HEK293 (cell line): ENCODE measurements around the gene ALKBH3.

Experiments
- CTCF ChIA-PET: fragments of 350-600 bp; formaldehyde crosslinking; extraction: SDS; loops from one replicate; lab custom pipeline; 2021; ENCODE audit warnings: antibody characterized with exemption; lab: Yijun Ruan, JAX
- POLR2A ChIA-PET: fragments of 300-600 bp; formaldehyde crosslinking; extraction: SDS; loops from one replicate; lab custom pipeline; 2020; ENCODE audit warnings: antibody characterized with exemption, inconsistent platforms; lab: Yijun Ruan, JAX
- H3K27ac ChIP-seq: fragments of 200-500 bp; sonication (Bioruptor generic); 2 replicates; pipeline ENCODE4 v1.5.1; 2014; ENCODE audit warnings: low read depth, low read length, control low read depth, inconsistent platforms; ENCODE audit errors: extremely low read depth
- H3K36me3 ChIP-seq, 2 experiments: fragments of 200-500 bp in 1 of 2; sonication (Bioruptor generic) in 1 of 2; 1 replicate in 1 of 2; 2 replicates in 1 of 2; pipeline ENCODE4 v1.5.1; 2014 to 2017; ENCODE audit warnings: inconsistent platforms in 2 of 2, low read length in 2 of 2; ENCODE audit not compliant: control insufficient read depth in 2 of 2, insufficient read depth in 1 of 2
- H3K4me1 ChIP-seq: fragments of 200-500 bp; sonication (Bioruptor generic); 2 replicates; pipeline ENCODE4 v1.5.1; 2014; ENCODE audit warnings: mild to moderate bottlenecking, low read length, inconsistent platforms; ENCODE audit not compliant: control insufficient read depth, insufficient read depth
- H3K4me3 ChIP-seq: 2 replicates; pipeline ENCODE4 v1.5.1; 2011; ENCODE audit warnings: low read depth, mild to moderate bottlenecking, control low read depth, low read length, moderate library complexity
- H3K9me3 ChIP-seq: fragments of 200-500 bp; sonication (Bioruptor generic); 2 replicates; pipeline ENCODE4 v1.5.1; 2014; ENCODE audit warnings: low read depth, low read length, inconsistent platforms; ENCODE audit not compliant: control insufficient read depth, insufficient read depth
- GFI1B ChIP-seq: fragments of 450-650 bp; formaldehyde crosslinking; IDR thresholded peaks from 2 replicates; pipeline ENCODE4 v1.5.1; 2016; ENCODE audit warnings: missing biosample characterization, missing genetic modification characterization
- SALL2 ChIP-seq: fragments of 450-650 bp; formaldehyde crosslinking; IDR thresholded peaks from 2 replicates; pipeline ENCODE4 v1.5.0; 2017; ENCODE audit warnings: missing biosample characterization, mild to moderate bottlenecking, missing genetic modification characterization, borderline replicate concordance
- SCRT2 ChIP-seq: fragments of 450-650 bp; formaldehyde crosslinking; IDR thresholded peaks from 2 replicates; pipeline ENCODE4 v1.5.1; 2016; ENCODE audit warnings: missing biosample characterization, missing genetic modification characterization
- YY1 ChIP-seq: fragments of 450-650 bp; formaldehyde crosslinking; IDR thresholded peaks from 2 replicates; pipeline ENCODE4 v1.5.1; 2018; ENCODE audit warnings: missing biosample characterization, missing genetic modification characterization
- ZBTB20 ChIP-seq: fragments of 450-650 bp; formaldehyde crosslinking; IDR thresholded peaks from 2 replicates; pipeline ENCODE4 v1.5.1; 2016; ENCODE audit warnings: missing biosample characterization, missing genetic modification characterization
- ZBTB7A ChIP-seq: fragments of 450-650 bp; formaldehyde crosslinking; IDR thresholded peaks from 2 replicates; pipeline ENCODE4 v1.5.1; 2016; ENCODE audit warnings: low read depth, missing biosample characterization, missing genetic modification characterization
- ZNF132 ChIP-seq: fragments of 450-650 bp; formaldehyde crosslinking; IDR thresholded peaks from 2 replicates; pipeline ENCODE4 v1.5.1; 2017; ENCODE audit warnings: missing biosample characterization, missing genetic modification characterization, borderline replicate concordance
- ZNF202 ChIP-seq: fragments of 450-650 bp; formaldehyde crosslinking; IDR thresholded peaks from 2 replicates; pipeline ENCODE4 v1.5.1; 2016; ENCODE audit warnings: missing biosample characterization, missing genetic modification characterization, borderline replicate concordance
- ZNF221 ChIP-seq: fragments of 450-650 bp; formaldehyde crosslinking; IDR thresholded peaks from 2 replicates; pipeline ENCODE4 v1.5.1; 2017; ENCODE audit warnings: missing biosample characterization, missing genetic modification characterization, borderline replicate concordance
- ZNF404 ChIP-seq: fragments of 450-650 bp; formaldehyde crosslinking; IDR thresholded peaks from 2 replicates; pipeline ENCODE4 v1.5.1; 2017; ENCODE audit warnings: missing biosample characterization, missing genetic modification characterization
- ZNF423 ChIP-seq: fragments of 450-650 bp; formaldehyde crosslinking; IDR thresholded peaks from 2 replicates; pipeline ENCODE4 v1.5.1; 2016; ENCODE audit warnings: missing biosample characterization, missing genetic modification characterization
- ZNF561 ChIP-seq: fragments of 450-650 bp; IDR thresholded peaks from 2 replicates; pipeline ENCODE4 v1.5.1; 2018; ENCODE audit warnings: missing biosample characterization, missing genetic modification characterization, borderline replicate concordance
- ZNF621 ChIP-seq: fragments of 450-650 bp; formaldehyde crosslinking; IDR thresholded peaks from 2 replicates; pipeline ENCODE4 v1.5.1; 2017; ENCODE audit warnings: missing biosample characterization, missing genetic modification characterization
- ZNF626 ChIP-seq: fragments of 450-650 bp; sonication (Bioruptor Pico); formaldehyde crosslinking; IDR thresholded peaks from 2 replicates; pipeline ENCODE4 v1.5.1; 2018; ENCODE audit warnings: missing biosample characterization, missing genetic modification characterization, inconsistent platforms
- ZNF654 ChIP-seq: fragments of 450-650 bp; formaldehyde crosslinking; IDR thresholded peaks from 2 replicates; pipeline ENCODE4 v1.5.1; 2016; ENCODE audit warnings: low read depth, missing biosample characterization, missing genetic modification characterization
- ZNF76 ChIP-seq: fragments of 450-650 bp; formaldehyde crosslinking; IDR thresholded peaks from 2 replicates; pipeline ENCODE4; 2016; ENCODE audit warnings: low read depth, missing biosample characterization, missing genetic modification characterization, borderline replicate concordance
- ZNF768 ChIP-seq: fragments of 450-650 bp; formaldehyde crosslinking; IDR thresholded peaks from 2 replicates; pipeline ENCODE4 v1.5.1; 2018; ENCODE audit warnings: missing biosample characterization, mild to moderate bottlenecking, missing genetic modification characterization
- ZSCAN16 ChIP-seq: fragments of 450-650 bp; formaldehyde crosslinking; IDR thresholded peaks from 2 replicates; pipeline ENCODE4 v1.5.1; 2016; ENCODE audit warnings: missing biosample characterization, missing genetic modification characterization
- TF ChIP-seq, protein P1 (sequence below): fragments of 450-650 bp; formaldehyde crosslinking; IDR thresholded peaks from 2 replicates; pipeline ENCODE4 v1.5.1; 2016; ENCODE audit warnings: missing biosample characterization, missing genetic modification characterization
- TF ChIP-seq, protein P2 (sequence below): fragments of 450-650 bp; IDR thresholded peaks from 2 replicates; pipeline ENCODE4 v1.5.1; 2018; ENCODE audit warnings: missing biosample characterization, mild to moderate bottlenecking, missing genetic modification characterization
- TF ChIP-seq, protein P3 (sequence below): fragments of 450-650 bp; formaldehyde crosslinking; IDR thresholded peaks from 2 replicates; pipeline ENCODE4 v1.5.1; 2016; ENCODE audit warnings: missing biosample characterization, missing genetic modification characterization
- TF ChIP-seq, protein P4 (sequence below): fragments of 450-650 bp; formaldehyde crosslinking; IDR thresholded peaks from 2 replicates; pipeline ENCODE4 v1.5.1; 2016; ENCODE audit warnings: missing biosample characterization, missing genetic modification characterization
- TF ChIP-seq, protein P5 (sequence below): fragments of 450-650 bp; formaldehyde crosslinking; IDR thresholded peaks from 2 replicates; pipeline ENCODE4 v1.5.1; 2016; ENCODE audit warnings: missing biosample characterization, missing genetic modification characterization
- TF ChIP-seq, protein P6 (sequence below): fragments of 450-650 bp; formaldehyde crosslinking; IDR thresholded peaks from 2 replicates; pipeline ENCODE4 v1.5.1; 2016; ENCODE audit warnings: missing biosample characterization, missing genetic modification characterization
- TF ChIP-seq, protein P7 (sequence below): fragments of 450-650 bp; formaldehyde crosslinking; IDR thresholded peaks from 2 replicates; pipeline ENCODE4 v1.5.1; 2017; ENCODE audit warnings: missing biosample characterization, missing genetic modification characterization

ALKBH3 gene

DNA sequence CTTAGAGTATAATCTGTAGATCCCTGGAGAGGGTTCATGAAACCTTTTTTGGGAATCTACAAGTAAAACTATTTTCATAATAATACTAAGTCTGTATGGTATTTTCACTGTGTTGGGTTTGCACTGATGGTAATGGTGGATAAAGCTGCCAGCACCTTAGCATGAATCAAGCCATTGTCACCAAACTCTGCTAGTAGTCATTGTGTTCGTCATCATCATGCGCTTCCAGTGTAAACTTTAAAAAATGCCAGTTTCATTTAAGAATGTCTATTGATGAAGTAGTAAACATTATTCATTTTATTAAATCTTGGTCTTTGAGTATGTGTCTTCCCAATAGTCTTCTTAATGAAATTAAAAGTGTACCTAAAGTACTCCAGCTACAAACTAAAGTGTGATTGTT lies 15.0 kb downstream of the ALKBH3 start:
- no peak overlapping the region for H3K4me3 ChIP-seq
- peaks cover 0 to 90% of the 10 kb centered on the region in 2 experiments for H3K36me3 ChIP-seq
- H3K27ac ChIP-seq, result no peak overlapping the region
- no peaks in the 10 kb centered on the region for H3K4me1 ChIP-seq
- ChIA-PET CTCF (no interaction called here), POLR2A (interaction anchor here (0.7 kb wide), 1 partner anchor 329 kb away, joined by 3 read pairs; no protein-coding TSS in a partner anchor)
- TF ChIP-seq ZNF202 (no peak), GFI1B (no peak), ZNF621 (tag by site-specific recombination) (no peak), ZNF626 (tag by site-specific recombination) (no peak), ZNF404 (tag by site-specific recombination) (no peak), SCRT2 (tag by site-specific recombination) (no peak), ZSCAN16 (tag by site-specific recombination) (no peak), SALL2 (tag by site-specific recombination) (no peak), ZNF132 (tag by site-specific recombination) (no peak), ZNF423 (tag by site-specific recombination) (no peak)
- TF ChIP-seq, protein P1, sequence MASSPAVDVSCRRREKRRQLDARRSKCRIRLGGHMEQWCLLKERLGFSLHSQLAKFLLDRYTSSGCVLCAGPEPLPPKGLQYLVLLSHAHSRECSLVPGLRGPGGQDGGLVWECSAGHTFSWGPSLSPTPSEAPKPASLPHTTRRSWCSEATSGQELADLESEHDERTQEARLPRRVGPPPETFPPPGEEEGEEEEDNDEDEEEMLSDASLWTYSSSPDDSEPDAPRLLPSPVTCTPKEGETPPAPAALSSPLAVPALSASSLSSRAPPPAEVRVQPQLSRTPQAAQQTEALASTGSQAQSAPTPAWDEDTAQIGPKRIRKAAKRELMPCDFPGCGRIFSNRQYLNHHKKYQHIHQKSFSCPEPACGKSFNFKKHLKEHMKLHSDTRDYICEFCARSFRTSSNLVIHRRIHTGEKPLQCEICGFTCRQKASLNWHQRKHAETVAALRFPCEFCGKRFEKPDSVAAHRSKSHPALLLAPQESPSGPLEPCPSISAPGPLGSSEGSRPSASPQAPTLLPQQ, result no peak
- TF ChIP-seq, protein P2, sequence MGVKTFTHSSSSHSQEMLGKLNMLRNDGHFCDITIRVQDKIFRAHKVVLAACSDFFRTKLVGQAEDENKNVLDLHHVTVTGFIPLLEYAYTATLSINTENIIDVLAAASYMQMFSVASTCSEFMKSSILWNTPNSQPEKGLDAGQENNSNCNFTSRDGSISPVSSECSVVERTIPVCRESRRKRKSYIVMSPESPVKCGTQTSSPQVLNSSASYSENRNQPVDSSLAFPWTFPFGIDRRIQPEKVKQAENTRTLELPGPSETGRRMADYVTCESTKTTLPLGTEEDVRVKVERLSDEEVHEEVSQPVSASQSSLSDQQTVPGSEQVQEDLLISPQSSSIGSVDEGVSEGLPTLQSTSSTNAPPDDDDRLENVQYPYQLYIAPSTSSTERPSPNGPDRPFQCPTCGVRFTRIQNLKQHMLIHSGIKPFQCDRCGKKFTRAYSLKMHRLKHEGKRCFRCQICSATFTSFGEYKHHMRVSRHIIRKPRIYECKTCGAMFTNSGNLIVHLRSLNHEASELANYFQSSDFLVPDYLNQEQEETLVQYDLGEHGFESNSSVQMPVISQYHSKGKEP (tag by site-specific recombination), result no peak
- TF ChIP-seq, protein P3, sequence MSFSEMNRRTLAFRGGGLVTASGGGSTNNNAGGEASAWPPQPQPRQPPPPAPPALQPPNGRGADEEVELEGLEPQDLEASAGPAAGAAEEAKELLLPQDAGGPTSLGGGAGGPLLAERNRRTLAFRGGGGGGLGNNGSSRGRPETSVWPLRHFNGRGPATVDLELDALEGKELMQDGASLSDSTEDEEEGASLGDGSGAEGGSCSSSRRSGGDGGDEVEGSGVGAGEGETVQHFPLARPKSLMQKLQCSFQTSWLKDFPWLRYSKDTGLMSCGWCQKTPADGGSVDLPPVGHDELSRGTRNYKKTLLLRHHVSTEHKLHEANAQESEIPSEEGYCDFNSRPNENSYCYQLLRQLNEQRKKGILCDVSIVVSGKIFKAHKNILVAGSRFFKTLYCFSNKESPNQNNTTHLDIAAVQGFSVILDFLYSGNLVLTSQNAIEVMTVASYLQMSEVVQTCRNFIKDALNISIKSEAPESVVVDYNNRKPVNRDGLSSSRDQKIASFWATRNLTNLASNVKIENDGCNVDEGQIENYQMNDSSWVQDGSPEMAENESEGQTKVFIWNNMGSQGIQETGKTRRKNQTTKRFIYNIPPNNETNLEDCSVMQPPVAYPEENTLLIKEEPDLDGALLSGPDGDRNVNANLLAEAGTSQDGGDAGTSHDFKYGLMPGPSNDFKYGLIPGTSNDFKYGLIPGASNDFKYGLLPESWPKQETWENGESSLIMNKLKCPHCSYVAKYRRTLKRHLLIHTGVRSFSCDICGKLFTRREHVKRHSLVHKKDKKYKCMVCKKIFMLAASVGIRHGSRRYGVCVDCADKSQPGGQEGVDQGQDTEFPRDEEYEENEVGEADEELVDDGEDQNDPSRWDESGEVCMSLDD (tag by site-specific recombination), result no peak
- H3K9me3 ChIP-seq, result no peaks in the 10 kb centered on the region

DNA sequence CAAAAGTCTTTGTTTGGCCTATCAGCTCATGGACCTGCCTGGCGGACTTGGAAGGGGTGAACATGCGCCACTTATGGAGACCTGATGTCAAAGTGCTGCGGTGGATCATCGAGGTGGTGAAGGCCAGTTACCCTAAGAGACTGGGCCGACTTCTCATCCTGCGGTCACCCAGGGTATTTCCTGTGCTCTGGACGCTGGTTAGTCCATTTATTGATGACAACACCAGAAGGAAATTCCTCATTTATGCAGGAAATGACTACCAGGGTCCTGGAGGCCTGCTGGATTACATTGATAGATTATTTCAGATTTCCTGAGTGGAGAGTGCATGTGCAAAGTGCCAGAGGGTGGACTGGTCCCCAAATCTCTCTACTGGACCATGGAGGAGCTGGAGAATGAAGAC lies 17.9 kb downstream of the ALKBH3 start:
- H3K4me3 ChIP-seq, result no peak overlapping the region
- no peak overlapping the region for H3K27ac ChIP-seq
- POLR2A ChIA-PET, result no interaction called here
- no peaks in the 10 kb centered on the region for H3K9me3 ChIP-seq
- no peaks in the 10 kb centered on the region for H3K4me1 ChIP-seq
- H3K36me3 ChIP-seq, result peaks cover 0 to 86% of the 10 kb centered on the region in 2 experiments; a peak in 2 of 3 replicates
- CTCF ChIA-PET, result interaction anchor here (1.0 to 1.6 kb wide), 2 partner anchors 9 to 46 kb away, joined by 4 to 6 read pairs; no protein-coding TSS in a partner anchor
- no peak for TF ChIP-seq ZNF561
- TF ChIP-seq, protein P4, sequence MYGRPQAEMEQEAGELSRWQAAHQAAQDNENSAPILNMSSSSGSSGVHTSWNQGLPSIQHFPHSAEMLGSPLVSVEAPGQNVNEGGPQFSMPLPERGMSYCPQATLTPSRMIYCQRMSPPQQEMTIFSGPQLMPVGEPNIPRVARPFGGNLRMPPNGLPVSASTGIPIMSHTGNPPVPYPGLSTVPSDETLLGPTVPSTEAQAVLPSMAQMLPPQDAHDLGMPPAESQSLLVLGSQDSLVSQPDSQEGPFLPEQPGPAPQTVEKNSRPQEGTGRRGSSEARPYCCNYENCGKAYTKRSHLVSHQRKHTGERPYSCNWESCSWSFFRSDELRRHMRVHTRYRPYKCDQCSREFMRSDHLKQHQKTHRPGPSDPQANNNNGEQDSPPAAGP (tag by site-specific recombination), result no peak
- no peak for TF ChIP-seq ZBTB7A (tag by site-specific recombination)
- no peak for TF ChIP-seq ZNF76 (tag by site-specific recombination)
- TF ChIP-seq, protein P5, sequence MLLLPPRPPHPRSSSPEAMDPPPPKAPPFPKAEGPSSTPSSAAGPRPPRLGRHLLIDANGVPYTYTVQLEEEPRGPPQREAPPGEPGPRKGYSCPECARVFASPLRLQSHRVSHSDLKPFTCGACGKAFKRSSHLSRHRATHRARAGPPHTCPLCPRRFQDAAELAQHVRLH, result no peak
- no peak for TF ChIP-seq ZNF221 (tag by site-specific recombination)
- TF ChIP-seq YY1 (tag by site-specific recombination), result no peak
- TF ChIP-seq, protein P6, sequence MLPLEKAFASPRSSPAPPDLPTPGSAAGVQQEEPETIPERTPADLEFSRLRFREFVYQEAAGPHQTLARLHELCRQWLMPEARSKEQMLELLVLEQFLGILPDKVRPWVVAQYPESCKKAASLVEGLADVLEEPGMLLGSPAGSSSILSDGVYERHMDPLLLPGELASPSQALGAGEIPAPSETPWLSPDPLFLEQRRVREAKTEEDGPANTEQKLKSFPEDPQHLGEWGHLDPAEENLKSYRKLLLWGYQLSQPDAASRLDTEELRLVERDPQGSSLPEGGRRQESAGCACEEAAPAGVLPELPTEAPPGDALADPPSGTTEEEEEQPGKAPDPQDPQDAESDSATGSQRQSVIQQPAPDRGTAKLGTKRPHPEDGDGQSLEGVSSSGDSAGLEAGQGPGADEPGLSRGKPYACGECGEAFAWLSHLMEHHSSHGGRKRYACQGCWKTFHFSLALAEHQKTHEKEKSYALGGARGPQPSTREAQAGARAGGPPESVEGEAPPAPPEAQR (tag by site-specific recombination), result no peak
- TF ChIP-seq ZNF768 (tag by site-specific recombination), result no peak
- TF ChIP-seq ZBTB20 (tag by site-specific recombination), result no peak
- TF ChIP-seq, protein P7, sequence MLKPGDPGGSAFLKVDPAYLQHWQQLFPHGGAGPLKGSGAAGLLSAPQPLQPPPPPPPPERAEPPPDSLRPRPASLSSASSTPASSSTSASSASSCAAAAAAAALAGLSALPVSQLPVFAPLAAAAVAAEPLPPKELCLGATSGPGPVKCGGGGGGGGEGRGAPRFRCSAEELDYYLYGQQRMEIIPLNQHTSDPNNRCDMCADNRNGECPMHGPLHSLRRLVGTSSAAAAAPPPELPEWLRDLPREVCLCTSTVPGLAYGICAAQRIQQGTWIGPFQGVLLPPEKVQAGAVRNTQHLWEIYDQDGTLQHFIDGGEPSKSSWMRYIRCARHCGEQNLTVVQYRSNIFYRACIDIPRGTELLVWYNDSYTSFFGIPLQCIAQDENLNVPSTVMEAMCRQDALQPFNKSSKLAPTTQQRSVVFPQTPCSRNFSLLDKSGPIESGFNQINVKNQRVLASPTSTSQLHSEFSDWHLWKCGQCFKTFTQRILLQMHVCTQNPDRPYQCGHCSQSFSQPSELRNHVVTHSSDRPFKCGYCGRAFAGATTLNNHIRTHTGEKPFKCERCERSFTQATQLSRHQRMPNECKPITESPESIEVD, result no peak
- no peak for TF ChIP-seq ZNF654 (tag by site-specific recombination)
